Measurements from ENCODE around the gene NFE2L2.

NFE2L2 gene

GRCh38 chr2:177183860-177184259, 80.7 kb downstream of the NFE2L2 start:
- in situ Hi-C loops (cut with MboI; ENCODE audit: low pct_unique_long_range_greater_than_20kb, low sequenced_read_pairs, unreplicated experiment), result no loop called here

More at GRCh38 chr2:177183860-177184259, 80.7 kb downstream of the NFE2L2 start:
- TF ChIP-seq, protein P1, sequence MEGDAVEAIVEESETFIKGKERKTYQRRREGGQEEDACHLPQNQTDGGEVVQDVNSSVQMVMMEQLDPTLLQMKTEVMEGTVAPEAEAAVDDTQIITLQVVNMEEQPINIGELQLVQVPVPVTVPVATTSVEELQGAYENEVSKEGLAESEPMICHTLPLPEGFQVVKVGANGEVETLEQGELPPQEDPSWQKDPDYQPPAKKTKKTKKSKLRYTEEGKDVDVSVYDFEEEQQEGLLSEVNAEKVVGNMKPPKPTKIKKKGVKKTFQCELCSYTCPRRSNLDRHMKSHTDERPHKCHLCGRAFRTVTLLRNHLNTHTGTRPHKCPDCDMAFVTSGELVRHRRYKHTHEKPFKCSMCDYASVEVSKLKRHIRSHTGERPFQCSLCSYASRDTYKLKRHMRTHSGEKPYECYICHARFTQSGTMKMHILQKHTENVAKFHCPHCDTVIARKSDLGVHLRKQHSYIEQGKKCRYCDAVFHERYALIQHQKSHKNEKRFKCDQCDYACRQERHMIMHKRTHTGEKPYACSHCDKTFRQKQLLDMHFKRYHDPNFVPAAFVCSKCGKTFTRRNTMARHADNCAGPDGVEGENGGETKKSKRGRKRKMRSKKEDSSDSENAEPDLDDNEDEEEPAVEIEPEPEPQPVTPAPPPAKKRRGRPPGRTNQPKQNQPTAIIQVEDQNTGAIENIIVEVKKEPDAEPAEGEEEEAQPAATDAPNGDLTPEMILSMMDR (IDR thresholded peaks at IDR 0.05; ENCODE audit: extremely low read depth, insufficient read depth, missing control alignments), result no peak
- no peak for DNase-seq (ENCODE audit: low spot score)
